Inflammatory macrophage treated with lipopolysaccharide for 4 hours (primary cell): ENCODE measurements around the gene PIEZO1.

Experiments used
- DNase-seq: peaks from one replicate; pipeline ENCODE4 v3.0.0-alpha.2; 2020

PIEZO1 gene

DNA sequence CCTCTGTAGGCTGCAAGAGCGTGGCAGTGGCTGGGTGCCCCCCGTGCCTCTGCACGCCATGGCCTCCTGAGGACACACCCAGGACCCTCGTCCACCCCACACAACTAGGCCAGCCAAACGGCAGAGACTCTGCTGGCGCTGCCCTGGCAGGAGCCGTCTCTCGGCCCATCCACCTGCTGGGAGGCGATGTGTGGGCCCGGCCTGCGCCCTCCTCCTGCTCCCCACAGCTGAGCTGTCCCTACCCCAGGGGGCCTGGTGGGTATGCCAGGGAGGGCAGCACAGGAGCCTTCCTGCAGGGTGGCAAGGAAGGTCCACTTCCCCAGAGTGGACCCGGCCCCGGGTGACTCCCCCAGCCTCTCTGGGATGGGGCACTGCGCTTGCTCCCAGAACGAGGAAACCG is 85.8 kb downstream of the PIEZO1 start:
- DNase-seq = no peak

DNA sequence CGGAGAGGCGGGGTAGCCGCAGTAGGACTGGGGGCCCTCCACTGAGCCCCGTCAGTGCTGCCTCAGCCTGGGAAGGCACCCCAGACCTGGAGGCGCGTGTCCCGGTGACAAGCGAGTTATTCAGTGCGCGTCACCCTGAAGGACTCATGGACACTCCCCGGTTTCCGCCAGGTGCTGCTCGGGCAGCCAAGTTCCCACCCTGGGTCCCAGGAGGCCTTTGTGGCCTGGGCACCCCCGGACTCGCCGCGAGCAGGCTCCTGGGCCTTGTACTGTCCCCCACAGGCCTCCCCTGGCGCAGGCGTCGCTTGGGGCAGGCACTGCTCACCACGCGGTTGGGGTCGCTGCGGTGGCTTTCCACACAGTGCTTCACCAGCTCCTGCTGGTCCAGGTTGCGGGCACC is 86.4 kb downstream of the PIEZO1 start:
- DNase-seq = no peak

DNA sequence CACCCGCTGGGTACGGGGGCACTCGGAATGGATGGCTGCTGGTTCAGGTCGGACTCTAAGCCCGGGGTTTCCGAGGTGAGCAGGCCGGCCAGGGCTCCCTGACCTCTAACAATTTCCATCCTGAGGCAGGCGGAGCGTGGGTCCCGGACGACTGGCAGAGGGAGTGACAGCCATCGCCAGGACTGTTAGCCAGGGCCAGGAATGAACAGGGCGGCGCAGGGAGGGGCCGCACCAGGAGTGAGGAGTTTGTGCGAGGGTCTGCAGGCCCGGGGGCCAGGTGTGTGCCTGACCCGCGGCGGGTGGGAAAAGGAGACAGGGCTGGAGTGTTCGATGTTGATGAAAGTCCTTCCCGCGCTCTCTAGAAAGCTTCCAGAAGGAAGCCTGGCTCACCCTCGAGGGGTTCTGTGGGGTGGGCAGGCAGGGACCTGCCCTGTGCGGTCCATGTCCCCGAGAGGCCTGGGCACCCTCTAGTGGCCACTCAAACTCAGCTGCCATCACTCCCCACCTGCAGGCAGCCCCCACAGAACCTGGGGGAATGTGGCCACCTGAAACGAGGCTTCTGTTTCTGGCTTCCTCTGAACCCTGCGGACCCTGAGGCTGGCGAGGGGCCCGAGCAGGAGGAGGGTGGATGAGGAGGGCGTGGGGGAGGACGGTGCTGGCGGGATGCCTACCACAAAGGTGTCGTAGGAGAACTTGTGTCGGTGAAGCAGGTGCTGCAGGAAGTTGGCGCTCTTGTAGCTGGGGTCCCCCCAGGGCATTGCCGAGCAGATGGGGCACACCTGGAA is 87.0 kb downstream of the PIEZO1 start:
- no peak for DNase-seq

DNA sequence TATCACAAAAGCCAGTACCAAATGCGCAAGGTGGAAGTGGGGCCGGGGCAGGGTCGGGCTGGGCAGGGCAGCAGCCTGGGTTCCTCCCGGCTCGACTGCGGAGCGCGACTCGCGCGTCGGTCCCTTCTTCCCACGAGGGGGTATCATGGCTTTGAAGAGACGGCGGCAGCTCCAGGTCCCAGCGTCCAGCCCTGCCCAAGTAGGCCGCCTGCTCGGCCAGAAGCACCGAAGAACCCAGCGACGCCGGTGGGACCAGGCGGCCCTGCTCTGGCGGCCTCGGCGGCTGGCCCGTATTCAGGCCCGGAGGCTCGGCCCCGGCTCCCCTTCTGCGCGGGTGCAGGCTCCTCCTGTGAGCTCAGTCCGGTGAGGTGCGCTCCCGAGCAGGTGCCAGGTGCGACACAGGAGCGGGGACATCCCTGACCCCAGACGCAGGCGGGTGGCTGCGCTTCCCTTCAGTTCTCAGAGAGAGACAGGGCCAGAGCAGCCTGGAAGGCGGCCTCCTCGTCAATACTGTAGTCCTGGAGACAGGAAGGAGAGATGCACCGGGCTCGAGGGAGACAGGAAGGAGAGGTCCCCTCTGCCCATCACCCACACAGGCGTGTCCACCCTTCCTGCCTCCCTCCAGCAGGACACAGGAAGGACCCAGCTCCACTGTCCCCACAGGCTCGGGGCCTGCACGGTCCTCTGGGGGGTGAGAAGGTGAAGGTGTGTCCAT is 87.7 kb downstream of the PIEZO1 start:
- DNase-seq = no peak

DNA sequence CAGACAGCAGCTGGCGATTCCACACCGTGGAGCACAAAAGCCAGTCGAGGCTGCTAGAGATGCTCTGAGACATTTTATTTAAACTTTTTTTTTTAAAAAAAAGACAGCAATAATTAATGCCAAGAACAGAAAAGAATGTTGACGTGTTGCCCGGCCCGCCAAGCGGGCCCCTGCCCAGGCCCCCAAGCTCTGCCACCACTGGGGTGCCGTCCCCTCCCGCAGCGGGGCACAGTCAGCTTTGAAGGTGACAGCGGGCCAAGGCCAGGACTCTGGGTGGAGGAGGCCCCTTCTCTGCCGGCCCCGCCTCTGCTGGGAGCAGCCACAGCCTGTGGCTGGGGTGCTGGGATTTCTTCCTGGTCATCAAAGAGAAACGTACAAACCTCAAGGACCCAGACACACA is 88.6 kb downstream of the PIEZO1 start:
- no peak for DNase-seq

DNA sequence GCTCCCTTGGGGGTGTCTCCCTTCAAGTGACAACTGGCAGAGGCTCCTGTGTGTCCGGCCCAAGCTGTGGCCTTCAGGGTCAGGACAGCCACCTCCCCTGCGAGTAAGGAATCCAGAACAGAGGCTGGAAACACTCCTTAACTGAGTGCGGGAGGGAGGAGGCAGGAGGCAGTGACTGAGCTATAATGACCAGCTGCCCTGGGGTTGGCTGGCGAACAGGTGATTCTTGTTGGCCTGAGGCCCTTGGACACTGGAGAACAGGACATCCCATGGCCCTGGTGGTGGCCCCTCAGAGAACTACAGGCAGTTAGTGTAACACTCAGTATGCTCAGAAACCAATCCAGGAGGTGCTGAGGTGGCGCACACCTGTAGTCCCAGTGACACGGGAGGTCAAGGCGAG is 89.3 kb downstream of the PIEZO1 start:
- DNase-seq = no peak

DNA sequence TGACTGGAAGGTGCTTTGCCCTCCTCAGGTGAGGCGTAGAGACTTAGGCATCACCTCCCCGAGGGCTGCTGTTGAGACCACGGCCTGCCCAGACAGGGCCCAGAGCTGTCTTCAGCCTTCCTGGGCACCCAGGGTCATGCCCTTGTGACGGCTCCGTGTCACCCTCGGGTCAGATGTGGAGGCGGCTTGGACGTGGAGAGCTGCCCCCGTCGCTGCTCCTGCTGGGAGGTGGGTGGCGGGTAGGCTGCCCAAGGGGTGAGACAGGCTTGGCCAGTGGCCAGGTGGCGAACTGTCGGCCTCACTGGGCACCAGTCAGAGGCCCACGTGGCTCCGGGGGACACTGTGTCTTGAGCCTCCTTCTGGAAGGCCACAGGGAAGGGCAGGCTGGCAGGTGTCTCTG is 89.8 kb downstream of the PIEZO1 start:
- no peak for DNase-seq

DNA sequence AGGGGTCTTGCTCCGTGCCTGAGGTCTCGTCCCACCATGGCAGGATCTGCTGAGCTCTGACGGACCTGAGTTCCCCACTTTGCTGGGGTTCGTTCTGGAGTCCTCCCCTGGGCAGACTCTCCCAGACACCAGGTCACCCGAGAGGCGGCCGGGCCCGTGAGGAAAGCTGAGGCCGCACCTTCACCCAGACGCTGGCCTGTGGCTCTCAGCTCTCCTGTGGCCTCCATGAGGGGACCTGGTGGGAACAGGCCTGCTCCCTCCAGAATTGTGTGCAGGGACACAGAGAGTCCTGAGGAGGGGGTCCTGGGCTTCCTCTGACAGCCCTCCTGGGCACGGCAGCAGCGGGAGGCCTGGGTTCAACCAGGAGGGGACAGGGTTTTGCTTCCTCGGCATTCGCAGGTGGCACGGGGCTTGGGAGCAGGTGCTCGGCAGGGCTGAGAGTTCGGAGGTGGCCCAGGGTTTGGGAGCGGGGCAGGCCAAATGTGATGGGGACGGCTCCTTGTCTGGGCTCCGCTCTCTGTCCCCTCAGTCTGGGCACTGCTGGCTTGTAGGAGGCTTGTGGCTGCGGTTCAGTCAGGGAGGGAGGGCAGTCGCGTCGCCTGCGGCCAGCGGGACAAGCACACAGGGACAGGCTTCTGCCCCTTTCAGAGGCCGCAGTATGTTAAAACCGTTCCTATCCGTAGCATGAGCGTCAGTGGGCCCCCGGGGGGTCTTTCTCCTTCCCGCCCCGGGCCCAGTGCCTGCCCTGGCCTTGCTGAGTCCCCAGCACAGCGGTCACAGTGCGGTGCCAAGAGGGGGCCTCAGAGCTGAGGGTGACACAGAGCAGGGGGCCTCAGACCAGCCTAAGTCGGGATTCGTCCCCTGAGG is 90.6 kb downstream of the PIEZO1 start:
- no peak for DNase-seq

DNA sequence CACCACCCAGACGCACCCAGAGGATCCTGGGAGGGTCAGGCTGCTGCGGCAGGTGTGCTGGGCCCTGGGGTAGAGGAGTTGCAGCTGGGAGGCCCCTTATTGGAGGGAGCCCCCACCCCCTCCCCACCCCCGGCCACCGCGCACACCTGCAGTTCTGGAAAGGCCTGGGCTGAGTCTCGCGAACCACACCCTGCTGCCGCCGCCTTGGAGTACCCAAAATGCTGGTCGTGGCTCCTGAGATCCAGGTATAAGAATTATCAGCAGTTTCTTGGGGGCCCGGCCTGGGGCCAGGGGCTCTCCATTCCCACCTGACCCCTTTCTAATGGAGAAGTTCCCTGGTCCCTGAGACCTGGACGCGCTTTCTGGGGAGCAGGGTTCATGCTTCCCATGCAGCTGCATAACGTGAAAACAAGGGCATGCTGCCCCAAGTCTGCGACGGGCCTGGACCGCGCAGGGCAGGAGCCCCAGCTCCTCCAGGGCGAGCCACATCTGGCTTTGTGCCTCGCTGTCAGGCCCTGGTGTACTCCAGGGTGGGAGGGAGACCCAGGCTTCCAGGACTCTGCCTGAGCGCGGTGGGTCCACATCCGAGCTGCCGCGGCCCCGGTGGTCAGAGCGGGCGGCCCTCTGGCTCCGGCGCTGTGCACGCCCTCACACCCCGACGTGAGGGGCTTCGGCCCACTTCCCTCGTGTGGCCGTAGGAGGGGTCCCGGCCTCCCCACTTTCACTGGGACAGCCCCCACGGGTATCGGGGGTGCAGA is 91.4 kb downstream of the PIEZO1 start:
- no peak for DNase-seq

DNA sequence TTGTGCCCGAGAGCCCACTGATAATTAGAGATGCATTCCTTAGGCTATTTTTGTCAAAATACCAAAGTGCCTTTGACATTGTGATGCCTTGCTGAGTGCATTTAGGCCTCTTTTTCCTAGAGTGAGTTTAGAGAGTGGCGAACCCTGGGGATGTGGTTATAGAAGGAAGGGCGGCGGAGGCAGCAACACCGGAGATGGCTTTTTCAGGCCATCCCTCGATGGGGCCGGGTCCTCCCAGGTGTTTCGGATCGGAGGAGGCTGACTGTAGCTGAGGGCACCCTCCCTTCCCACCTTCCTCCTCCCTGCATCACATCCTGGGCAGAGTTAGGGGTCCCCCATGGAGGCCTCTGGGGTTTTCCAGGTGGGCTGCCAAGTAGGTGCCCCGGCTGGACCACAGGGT is 92.2 kb downstream of the PIEZO1 start:
- DNase-seq = no peak

DNA sequence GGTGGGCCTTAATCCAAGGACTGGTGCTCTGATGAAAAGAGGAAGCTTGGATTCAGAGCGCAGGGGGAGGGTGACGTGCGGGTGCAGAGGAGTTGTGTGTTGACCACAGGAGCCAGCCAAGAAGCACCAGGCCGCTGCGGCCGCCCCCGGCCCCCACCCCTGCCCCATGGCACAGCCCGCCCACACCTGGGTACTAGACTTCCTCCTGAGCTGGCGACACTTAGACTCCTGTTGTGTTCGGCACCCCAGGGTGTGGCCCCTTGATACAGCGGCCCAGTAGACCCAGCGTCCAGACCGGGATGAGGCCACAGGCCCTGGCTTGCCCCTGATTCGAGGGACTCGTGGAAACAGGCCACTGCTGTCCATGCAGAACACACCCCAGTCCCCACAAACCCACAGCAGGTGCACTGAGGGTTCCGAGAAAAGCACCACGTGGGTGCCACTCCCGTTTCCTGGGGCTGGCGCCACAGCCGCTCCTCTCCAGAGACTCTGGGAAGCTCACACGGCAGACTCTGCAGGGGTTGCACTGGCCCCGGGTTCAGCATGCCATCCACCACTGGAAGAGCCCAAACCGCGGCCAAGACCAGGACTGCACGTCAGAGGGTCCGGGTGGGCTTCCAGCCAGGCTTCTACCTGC is 93.0 kb downstream of the PIEZO1 start:
- DNase-seq = peak; percentile 76

DNA sequence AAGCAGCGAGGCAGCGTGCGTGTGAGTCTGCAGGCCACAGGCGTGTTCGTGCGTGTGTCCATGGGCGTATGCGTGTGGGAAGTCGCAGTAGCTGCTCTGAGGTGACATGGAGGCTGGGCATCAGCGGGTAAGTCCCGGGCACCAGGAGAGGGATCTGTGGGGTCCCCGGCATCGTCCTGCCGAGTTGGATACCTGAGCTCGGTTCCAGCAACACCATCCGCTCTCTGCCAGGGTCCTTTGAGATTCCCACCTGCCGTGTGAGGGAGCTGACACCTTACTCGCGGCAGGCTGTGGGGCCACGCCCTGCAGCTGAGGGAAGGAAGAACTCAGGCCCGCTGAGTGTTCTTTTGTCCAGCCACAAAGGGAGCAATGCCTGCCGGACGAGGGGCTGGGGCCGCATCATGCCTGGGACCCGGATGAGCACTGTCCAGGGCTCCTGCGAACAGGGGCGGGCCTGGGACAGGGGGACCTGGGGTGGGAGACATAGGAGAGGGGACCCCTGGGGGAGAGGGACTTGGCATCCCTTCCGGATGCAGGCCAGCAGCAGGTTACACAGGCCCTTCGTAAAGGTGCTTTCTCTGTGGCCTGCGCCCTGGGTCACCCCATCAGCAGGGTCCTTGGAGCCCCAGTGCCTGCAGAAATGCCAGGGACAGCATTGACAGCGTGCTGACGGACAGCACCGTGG is 93.7 kb downstream of the PIEZO1 start:
- no peak for DNase-seq

DNA sequence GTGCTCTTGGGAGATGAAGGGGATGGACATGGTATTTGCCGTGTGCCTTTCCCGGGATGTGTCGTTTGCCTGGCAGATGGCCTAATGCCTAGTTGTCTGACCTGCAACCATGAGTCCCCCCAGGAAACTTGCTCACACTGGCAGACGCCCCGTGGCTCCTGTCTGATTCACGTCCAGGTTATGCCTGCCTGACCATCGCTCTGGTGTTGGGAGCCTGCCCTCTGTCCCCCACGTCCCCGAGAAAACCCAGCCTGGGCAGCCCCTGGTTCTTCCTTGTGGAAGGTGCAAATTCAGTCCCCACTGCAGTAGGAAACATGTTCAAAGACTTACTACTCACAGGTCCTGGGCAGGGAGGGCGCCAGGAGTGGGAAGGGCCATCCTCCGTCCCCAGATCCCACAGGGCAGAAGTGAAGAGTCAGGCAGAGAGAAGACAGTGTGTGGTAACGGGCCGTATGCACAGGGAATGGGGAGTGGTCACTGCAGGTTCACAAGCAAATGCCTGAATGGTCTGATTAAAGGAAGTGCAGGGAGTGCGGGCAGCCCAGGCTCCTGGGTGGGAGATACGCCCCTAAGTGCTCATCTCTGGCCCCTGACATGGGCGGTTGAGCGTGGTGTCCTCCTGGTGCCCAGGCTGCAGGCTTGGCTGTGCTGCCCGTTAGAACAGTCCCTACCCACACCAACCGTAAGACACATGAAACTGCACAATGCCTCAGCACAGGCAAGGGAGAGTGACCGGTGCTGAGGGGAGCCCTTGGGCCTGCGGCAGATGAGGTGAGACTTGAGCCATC is 94.5 kb downstream of the PIEZO1 start:
- DNase-seq = no peak

DNA sequence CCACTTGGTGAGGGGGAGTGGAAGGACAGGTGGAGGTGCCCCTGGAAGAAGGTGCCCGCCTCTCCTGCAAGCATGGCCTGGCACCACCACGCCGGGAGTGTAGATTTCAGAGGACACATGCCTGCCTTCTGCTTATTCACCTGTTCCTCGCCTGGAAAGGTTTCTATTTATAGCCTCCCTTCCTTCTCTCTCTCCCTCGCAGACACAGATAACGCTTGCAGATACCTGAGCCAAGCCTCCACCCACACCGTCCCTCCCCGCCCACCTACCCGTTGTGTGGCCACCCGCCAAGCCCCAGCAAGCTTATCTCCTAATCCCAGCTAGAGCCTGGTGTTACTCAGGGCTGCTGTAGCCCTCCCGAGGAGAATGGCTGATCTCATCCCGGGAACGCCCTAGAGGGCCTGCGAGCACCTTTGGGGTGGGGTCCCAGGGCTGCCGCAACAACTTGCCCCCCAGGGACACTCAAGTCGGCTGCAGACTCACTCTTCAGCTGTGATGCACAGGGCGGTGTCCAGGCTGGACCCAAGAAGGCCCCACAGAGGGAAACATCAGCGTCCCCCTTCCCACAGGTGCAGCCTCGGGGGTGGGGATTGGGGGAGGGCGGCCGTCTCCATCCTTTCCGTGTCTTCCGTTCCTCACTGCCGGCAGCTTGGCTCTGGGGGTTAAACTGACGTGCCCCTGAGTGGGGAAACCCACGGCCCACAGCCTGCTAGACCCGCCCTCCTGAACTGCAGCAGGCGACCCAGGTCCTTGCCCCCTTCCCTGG is 96.8 kb downstream of the PIEZO1 start:
- DNase-seq = no peak

DNA sequence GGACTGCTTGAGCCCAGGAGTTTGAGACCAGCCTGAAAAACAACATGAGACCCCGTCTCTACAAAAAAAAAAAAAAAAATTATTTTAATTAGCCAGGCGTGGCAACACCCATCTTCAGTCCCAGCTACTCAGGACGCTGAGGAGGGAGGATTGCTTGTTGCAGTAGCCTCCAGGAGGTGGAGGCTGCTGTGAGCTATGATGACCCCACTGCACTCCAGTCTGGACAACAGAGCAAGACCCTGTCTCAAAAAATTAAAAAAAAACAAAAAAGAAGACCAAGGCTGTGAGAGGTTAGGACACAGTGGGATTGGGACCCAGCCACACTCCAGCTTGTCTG is 97.4 kb downstream of the PIEZO1 start:
- DNase-seq = no peak

DNA sequence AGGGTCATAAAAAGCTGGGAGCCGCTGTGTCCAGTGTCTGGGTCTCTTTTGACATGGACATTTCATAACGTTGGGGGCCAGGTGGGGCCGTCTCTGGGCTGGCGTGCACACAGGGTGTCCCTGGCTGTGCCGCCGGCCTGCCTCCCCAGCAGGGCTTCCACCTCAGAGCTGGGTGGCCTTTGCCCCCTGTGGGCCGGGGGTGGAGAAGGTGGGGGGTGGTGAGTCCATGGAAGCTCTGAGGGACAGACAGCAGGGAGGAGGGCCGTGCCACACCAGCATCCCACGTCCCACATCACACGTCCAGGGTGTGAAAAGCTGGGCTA is 97.8 kb downstream of the PIEZO1 start:
- DNase-seq = no peak

DNA sequence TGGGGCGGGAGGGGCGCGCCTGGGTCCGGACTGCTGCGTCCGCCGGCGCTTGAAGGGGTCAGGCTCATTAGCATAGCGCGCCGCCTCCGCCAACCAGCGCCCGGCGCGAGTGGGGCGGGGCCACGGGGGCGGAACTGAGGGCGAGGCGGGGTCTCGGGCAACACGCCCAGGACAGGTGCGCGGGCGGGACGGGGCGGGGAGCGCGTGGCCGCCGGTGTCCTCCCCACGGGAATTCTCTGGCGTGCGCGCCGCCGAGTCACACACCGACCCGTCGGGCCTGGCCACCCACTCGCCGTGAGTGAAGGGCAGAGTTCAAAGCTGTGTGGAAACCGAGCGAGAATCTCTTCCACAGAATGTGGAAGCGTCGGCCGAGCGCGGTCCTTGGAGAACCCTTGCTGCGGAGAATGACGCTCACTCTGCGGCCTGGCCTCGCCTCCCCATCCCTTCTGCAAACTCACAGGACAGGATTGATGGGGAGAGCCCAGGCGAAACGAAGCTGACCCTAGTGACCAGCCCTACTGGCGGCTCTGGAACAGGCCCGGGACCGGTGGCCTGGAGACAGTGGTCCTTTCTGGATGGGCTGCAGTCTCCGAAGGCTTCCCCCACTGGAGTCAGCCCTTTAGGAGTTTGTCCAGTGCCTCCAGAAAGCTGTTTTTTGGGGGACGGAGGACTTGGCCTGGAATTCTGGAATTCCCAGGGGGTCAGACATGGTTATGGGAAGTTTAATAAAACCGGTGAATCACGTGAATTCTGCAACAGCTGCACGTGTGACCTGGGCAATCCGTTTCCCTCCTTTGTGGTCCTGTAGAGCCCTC is 98.4 kb downstream of the PIEZO1 start, which contains the start of gene SNAI3:
SNAI3 (minus strand) TSS at position 69 of the 815 bp plus-strand sequence. CDS start 101 bp downstream, outside the sequence.
- peak; percentile 89 for DNase-seq

DNA sequence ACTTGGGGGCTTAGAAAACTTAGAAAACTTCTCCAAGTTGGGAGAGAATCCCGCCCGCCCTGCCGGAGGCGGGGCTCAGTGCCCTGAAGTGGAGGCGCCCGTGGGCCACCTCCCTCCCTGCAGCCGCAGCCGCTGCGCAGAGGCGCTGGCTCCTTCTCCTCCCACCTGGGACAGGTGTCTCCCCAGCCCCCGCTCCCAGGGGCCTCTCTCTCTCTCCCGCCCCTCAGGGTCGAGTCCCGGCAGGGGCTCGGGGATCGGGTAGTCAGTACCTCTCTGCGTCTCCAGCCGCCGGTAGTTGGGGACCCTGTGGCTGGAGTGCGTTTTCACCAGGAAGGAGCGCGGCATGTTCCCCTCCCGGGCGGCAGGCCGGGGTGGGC is 99.0 kb downstream of the PIEZO1 start:
- DNase-seq = no peak
